Measurements from ENCODE around the gene MAPK6.
"Not testable (repeated sequence)": the region's sequence is repeated elsewhere in the genome, so short reads cannot be mapped to it uniquely, and the experiment has no call there.

MAPK6 gene

GRCh38 chr15:52018693-52019393, at the start of gene MAPK6:
MAPK6 (plus strand) TSS chr15:52019219; CDS start chr15:52046461, 27,242 bp downstream.
- DNase-seq: peak; percentile 96

GRCh38 chr15:51969728-51970127, 49.3 kb upstream of the MAPK6 start:
- DNase-seq: no peak

DNA sequence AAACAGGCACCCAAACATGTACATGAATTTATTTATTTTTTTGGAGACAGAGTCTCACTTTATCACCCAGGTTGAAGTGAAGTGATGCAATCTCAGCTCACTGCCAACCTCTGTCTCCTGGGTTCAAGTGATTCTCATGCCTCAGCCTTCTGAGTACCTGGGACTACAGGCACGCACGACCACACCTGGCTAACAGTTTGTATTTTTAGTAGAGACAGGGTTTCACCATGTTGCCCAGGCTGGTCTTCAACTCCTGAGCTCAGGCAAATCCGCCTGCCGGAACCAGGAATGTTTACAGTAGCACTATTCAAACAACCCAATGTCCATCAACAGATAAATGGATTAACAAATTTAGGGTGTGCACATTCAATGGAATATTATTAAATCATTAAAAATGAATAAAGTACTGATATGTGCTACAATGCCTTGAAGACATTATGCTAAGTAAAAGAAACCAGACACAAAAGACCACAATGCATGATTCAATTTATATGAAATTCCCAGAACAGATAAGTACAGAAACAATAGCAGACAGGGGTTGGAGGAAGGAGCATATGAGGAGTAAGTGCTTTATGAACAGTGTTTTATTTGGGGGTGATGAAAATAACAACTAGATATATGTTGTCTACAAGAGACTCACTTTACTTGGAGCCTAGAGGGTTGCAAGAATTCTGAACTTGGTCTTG, 48.7 kb upstream of the MAPK6 start:
- DNase-seq: no peak

- DNase-seq: no peak
These were observed 48.0 kb upstream of the MAPK6 start for GRCh38 chr15:51971032-51971374.

DNA sequence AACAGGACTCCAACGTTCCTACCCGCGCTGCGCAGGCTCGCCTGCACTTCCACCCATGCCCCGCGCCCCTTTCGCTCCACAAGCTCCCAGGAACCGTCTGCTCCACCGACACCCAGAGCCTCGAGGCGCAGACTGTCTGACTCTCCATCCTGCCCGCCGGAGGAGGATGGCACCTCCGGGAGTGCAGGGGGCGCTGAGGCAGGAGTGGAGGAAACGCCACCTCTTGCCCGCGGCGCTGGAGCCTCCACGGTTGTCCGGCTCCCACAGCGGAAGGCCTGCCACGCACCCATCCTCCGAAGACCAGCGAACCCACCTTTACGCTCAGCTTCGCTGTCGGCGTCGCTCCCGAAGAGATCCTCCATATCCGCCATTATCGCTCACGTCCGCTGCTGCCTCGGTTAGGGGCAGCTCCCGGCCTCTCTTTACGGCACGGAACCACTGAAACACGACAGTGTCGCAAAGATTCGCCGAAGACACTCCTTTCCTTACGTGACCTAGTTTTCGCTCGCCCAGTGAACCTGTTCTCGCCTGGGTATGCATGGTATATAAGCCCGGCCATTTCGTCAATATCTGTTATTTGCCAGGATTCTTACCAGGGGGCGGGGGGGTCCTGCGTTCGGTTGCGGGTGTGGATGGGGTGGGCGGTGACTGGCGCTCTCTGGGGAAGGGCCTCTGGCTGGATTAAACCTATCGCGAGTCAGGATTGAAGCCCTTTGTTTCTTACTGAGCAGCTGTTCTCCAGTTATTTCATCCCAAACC, 47.5 kb upstream of the MAPK6 start, which contains the start of gene LEO1:
Gene LEO1, minus strand, starts transcription at position 404 of the 759 bp plus-strand sequence. Its CDS starts 33 bp downstream, at position 371.
- peak; percentile 96 for DNase-seq

- DNase-seq: no peak
These were observed 45.8 kb upstream of the MAPK6 start for GRCh38 chr15:51973220-51973619.

GRCh38 chr15:51973775-51974174, 45.2 kb upstream of the MAPK6 start:
- no peak for DNase-seq

DNA sequence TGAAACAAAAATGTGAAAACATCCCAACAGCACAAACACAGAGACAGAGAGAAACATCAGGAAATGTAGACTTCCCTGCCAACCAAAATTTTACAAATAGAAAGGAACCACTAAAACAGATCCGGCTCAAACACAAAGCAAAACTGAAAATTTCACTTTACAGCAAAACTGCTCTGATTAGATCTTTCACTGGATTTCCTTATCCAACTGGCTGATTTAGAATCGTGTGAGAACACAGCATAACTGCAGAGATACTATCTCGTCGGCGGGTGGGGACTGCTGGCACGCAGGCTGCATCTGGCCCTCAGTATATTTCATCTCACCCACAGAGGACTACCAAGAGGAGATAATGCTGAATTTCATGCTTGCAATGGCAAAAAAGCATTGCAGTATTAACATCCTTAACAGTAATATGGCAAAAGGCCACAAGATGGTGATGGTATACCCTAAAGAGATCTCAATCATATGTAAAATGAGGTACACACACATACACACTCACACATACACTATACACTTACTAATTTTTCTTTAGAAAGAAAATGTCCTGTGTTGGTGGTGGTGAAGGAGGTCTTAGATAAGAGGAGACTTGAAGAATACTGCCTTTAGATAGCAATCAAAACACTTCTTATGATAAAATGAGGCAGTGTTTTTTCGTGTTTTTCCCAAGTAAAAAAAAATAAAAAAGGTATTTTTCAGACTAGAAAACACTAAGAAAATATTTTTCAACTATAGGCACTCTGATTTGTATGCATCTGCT, 36.8 kb upstream of the MAPK6 start:
- DNase-seq: peak; percentile 93

DNA sequence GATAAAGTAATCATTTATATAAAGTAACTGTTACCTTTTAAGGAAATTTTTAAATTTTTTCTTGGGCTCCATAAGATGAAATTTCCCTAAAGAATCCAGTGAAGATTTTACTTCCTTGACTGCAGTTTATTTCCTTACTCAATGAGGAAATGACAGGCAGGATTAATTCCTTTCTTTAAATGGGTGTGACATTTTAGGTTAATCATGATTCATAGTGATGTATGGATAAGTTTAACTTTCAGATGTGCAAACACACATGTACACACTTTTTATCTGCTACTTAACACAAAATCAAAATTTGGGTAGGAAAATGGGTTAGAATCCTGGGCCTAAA, 36.3 kb upstream of the MAPK6 start:
- DNase-seq: no peak

GRCh38 chr15:51991141-51991540, 27.9 kb upstream of the MAPK6 start:
- DNase-seq: no peak

GRCh38 chr15:51992953-51993352, 26.1 kb upstream of the MAPK6 start:
- DNase-seq: no peak

GRCh38 chr15:52002351-52002750, 16.7 kb upstream of the MAPK6 start:
- no peak for DNase-seq

DNA sequence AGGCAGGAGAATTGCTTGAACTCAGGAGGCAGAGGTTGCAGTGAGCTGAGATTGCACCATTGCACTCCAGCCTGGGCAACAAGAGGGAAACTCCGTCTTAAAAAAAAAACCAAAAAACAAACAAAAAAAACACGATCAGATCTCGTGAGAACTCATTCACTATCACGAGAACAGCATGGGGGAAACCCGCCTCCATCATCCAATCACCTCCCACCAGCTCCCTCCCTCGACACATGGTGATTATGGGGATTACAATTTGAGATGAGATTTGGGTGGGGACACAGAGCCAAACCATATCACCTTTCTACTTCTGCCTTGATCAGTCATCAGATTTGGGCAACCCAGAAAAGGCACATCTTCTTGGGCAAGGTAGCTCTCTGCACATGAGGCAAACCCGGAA, 15.9 kb upstream of the MAPK6 start:
- not testable (repeated sequence) for DNase-seq

GRCh38 chr15:52003710-52004109, 15.3 kb upstream of the MAPK6 start:
- DNase-seq: no peak

DNA sequence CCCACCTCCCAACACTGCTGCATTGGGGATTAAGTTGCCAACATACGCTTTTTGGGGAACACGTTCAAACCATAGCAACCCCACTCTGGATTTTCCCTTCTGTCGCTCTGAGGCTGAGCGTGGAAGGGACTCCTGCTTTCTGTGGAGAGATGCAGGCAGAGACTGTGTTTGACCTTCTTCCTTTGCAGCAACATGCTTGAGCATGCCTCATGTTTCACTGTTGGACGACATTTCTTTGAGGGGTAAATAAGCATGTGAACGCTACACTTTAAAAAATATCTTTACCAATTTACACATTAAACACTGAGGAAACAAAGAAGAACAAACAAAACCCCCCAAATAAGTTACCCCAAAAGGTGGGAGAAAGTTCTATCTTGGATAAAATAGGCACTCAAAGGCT, 14.2 kb upstream of the MAPK6 start:
- no peak for DNase-seq

GRCh38 chr15:52005748-52006701, 13.0 kb upstream of the MAPK6 start:
- peak; percentile 94 for DNase-seq

GRCh38 chr15:52006702-52007340, 12.2 kb upstream of the MAPK6 start:
- DNase-seq: no peak

DNA sequence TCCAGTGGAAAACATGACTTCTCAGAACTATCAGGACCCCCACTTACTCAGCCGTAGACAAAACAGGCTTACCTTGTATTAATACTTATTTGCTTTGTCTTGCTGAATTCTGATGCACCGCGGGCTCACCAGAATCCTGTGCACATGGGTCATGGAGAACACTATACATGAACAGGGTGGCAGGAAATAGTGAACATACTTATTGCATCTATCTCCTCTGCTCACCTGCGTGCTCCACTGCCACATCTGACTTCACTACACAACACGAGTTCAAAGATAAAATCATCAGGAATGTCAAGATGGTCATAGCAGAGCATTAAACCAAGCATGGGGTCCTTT, 10.7 kb upstream of the MAPK6 start:
- DNase-seq: no peak

DNA sequence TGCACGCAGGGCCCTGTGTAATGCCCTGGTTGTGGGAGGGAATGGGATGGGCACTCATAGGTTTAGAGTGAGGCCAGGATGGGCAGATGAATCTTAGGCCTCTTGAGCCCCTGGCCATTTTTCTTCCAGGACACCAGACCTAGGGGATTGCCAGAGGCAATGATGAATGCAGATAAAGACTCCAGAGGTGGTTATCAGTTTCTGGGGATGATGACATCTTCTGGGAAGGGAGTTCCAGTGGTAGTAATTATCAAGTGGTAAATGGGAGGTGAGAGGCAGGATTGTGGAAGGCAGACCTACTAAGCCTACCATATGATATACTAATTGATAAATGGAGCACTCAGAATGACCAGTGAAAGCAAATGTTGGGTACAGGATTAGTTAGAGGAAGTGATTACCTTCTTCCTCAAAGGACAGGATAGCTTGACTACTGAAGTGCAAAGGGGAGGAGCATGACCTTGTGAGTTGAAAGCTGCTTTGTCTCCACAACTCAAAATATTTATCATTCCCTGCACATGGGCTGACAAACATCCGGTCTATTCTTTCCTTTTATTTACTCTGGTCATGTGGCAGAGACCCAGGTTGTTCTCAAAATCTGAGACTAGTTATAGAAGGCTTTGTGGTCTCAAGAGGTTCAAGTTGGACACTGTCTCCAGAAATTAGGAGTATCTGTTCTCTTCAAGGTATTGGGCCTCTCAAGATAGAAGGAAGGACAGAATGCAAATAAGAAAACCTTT, 10.2 kb upstream of the MAPK6 start:
- DNase-seq: peak; percentile 45

DNA sequence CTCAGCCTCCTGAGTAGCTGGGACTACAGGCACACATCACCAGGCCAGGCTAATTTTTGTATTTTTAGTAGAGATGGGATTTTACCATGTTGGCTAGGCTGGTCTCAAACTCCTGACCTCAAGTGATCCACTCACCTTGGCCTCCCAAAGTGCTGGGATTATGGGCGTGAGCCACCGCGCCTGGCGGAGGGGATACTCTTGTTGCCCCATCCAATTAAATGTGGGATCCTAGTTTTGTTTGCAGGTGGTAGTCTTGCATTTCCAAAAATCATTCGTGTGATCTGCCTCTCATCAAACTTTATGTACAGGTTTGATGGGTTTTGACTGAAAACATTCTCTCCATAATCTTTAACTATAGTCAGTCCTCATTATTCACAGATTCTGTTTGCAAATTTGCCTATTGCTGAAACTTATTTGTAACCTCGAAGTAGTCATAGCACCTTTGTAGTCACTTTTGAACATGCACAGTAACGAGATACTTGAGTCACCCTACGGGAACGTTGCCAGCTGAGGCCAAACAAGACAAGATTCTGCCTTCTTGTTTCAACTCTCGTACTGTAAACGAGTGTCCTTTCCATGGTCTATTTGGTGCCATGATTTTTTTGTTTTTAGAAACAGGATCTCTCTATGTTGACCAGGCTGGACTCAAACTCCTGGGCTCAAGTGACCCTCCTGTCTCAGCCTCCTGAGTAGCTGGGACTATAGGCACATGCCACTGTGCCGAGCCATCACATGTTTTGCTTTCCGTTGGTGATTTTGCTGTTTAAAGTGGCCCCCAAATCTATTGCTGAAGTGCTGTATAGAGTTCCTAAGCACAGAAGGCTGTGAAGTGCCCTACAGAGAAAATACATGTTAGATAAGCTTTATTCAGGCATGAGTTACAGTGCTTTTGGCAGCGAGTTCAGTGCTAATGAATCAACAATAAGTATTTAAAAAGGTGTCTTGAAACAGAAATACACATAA, 8.1 kb upstream of the MAPK6 start:
- peak; percentile 87 for DNase-seq

All from activated CD4-positive, alpha-beta T cell treated with anti-CD3 and anti-CD28 coated beads, Interleukin-10, Interleukin-2, amounts not matched to agents 100 ng/mL and 50 ng/mL, durations not matched to agents 16 hours and 8 hours (primary cell).